GM20000 (cell line): ENCODE measurements around the gene BCL2.

Source experiments
- DNase-seq: peaks from one replicate; pipeline ENCODE4 v3.0.0; 2012; ENCODE audit warnings: low spot score
- CTCF ChIP-seq: IDR thresholded peaks from 2 replicates; pipeline ENCODE4 v1.5.1; 2012; ENCODE audit warnings: mild to moderate bottlenecking, control low read depth; ENCODE audit errors: extremely low read depth, missing control alignments

The BCL2 gene

DNA sequence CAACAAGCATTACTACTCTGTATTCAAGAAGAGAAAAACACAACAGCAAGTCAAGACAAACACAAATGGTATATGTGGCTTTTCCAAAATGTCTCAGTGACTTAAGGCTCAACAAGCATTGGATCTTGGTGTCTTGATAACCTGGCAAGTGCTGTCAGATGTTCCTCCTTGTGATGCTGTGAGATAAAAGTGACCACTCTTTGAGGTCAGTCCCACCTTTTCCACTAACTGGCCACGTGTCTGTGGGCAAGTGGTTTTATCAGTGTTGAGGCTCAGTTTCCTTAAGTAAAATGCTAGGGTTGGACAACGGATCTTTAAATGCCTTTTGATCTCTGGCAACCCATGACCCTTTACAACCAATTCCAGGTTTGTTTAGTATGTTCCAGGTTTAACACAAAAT, 98.7 kb downstream of the BCL2 start:
- no peak for TF ChIP-seq CTCF
- no peak for DNase-seq

DNA sequence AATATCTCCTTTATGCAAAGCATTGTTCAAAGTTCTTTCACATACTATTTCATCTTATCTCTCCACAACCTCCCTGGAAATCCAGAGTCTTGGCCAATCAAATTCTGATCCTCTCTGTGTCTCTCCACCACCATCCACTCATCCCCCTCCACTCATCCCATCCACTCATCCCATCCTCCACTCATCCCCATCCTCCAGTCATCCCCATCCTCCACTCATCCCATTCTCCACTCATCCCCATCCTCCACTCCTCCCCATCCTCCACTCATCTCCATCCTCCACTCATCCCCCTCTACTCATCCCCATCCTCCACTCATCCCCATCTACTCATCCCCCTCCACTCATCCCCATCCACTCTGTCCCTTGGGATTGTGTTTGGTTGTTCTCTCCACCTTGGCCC, 101.1 kb downstream of the BCL2 start:
- DNase-seq: no peak
- no peak for TF ChIP-seq CTCF

DNA sequence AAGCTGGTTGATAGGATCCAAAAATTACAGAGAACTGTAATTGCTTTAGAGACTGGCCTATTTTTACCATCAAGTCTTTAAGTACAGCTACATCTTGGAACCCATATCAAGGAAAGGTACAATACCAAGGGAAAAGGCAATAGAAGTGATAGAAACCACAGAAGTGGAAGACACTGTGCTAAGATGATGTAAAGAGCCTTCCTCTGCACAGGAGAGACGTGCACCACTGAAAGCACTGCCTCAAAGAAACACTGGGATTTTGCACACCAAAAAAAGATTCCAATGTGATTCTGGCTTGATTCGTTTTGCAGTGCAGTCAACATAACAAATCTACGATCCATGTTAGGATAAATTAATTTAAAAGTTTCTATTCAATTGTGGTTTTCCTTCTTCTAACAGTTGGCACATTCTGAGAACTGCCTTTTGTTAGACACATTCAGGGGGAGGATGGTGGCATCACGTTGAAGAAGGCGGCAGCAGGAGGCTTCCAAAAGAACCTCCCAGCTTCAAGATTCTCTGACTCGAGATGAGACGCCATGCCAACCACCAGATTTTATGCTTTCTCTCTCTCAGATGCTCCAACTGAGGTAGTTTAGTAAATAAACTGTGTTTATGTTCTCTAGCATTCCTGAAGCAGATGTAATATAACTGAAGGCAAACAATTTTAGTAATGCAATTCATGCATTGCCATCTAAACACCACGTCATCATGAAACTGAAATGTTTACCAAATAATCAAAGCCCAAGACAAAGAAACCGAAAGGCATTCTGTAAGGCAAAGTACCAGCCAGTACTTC, 102.9 kb downstream of the BCL2 start:
- no peak for TF ChIP-seq CTCF
- DNase-seq: no peak

DNA sequence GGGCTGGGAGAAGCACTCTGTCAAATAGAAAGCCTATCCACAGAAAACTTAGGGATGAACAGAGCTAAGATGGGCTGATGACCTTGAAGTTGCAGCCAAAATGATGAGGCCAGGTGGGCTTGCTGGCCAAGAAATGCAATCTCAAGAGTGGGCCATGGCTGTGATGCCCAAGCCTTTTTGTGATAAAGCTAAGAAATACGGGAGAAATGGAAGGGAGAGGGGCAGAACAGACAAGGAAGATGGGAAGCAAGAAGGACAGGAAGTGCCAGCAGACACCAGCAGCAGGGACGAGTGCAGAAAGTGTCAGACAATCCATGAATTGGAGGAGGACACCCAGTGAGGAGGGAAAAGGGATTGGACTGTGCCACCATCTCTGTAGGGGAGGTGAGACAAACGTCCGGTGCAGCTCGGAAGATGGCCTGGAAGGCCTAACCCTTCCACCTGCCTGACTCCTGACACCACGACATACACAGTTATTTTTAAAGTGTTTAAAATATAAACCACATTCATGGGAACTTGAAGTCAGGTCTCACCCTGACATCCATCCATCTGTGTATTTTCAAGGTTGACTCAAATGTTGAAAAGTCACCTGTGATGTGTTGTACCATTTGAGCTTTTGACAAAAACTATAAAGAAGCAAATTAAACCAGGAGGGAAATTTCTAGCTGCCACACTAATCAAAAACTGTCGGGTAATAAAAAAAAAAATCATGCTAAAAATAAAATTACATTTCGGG, 105.5 kb downstream of the BCL2 start:
- DNase-seq: no peak

DNA sequence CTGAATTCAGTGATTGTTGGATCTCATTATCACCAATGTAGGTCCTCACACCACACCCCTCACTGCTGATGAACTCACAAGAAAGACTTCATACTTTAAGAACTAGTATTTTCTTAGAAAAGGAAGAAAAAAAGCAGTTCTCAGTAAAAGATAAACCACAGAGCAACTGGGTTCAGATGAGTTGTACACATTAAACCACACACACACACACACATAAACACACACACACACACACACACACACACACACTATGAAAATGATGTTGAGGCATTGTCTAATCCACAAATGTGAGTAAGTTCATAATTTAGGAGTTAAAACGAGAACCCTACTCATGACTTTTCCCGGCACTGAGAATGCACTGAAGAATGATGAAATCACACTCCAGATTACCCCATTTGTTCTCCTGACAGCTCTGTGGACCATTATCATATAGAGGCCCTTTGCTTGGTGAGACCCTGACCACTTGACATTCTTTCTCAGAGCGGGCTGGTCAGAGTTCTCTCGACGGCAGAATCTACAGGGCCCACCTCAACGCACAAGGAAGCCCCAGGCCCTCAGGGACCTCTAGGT, 106.2 kb downstream of the BCL2 start:
- no peak for DNase-seq
- TF ChIP-seq CTCF: no peak

More for the DNA sequence above, 105.5 kb downstream of the BCL2 start:
- TF ChIP-seq CTCF: no peak

DNA sequence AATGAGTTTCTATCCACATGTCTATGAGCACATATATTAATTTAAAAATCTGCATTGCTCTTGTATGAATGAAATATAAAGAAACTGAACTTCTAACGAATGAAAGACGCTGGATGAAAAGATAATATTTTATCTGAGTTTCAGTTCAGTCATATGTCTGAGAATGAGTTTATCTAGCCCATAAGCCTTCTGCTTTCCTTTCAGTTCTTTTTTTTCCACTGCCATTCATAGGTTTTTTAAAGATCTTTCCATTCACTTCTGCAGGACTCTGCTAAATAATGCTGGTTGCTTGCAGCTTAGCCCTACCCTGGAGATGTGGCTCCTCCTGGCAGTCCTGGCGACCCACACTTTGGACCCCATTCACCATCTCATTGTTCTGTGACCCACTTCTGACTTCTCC, 109.0 kb downstream of the BCL2 start:
- no peak for DNase-seq

More for the DNA sequence above, 109.0 kb downstream of the BCL2 start:
- no peak for TF ChIP-seq CTCF
